H9 (cell line): ENCODE data around the gene SSTR5. TPM values are rescaled to one million over a fixed set of nuclear protein-coding genes. Genes with fewer than 3 reads are reported as not detected.

ENCODE experiments used
- DNase-seq: peaks from one replicate; pipeline ENCODE4 v3.0.0-alpha.2; 2017
- H2AFZ ChIP-seq: one replicate; pipeline ENCODE4 v1.6.1; 2013; ENCODE audit warnings: mild to moderate bottlenecking, low read length, control low read depth, moderate library complexity
- H2AK5ac ChIP-seq: 2 replicates; pipeline ENCODE4 v1.6.1; 2013; ENCODE audit warnings: low read length, control low read depth, mixed read lengths; ENCODE audit not compliant: insufficient read length
- H2BK120ac ChIP-seq: one replicate; pipeline ENCODE4 v1.6.1; 2013; ENCODE audit warnings: low read depth, mild to moderate bottlenecking, low read length, control low read depth, inconsistent platforms; ENCODE audit not compliant: poor library complexity, severe bottlenecking
- H2BK12ac ChIP-seq: 2 replicates; pipeline ENCODE4 v1.6.1; 2013; ENCODE audit warnings: low read length, control low read depth, mixed read lengths, low read depth; ENCODE audit not compliant: insufficient read length
- H2BK15ac ChIP-seq: 2 replicates; pipeline ENCODE4 v1.6.1; 2013; ENCODE audit warnings: low read depth, low read length, control low read depth
- H2BK20ac ChIP-seq: one replicate; pipeline ENCODE4 v1.6.1; 2013; ENCODE audit warnings: low read depth, mild to moderate bottlenecking, low read length, control low read depth, inconsistent platforms; ENCODE audit not compliant: poor library complexity, severe bottlenecking
- H2BK5ac ChIP-seq: 2 replicates; pipeline ENCODE4 v1.6.1; 2013; ENCODE audit warnings: low read length, control low read depth, mixed read lengths; ENCODE audit not compliant: insufficient read length
- H3K14ac ChIP-seq: 2 replicates; pipeline ENCODE4 v1.6.1; 2013; ENCODE audit warnings: low read length, control low read depth; ENCODE audit not compliant: insufficient read depth
- H3K18ac ChIP-seq: 2 replicates; pipeline ENCODE4 v1.6.1; 2013; ENCODE audit warnings: low read depth, mild to moderate bottlenecking, mixed read lengths, low read length, control low read depth; ENCODE audit not compliant: insufficient read length
- H3K23ac ChIP-seq: 2 replicates; pipeline ENCODE4 v1.6.1; 2013; ENCODE audit warnings: low read length, control low read depth, mixed read lengths, low read depth; ENCODE audit not compliant: insufficient read length
- H3K23me2 ChIP-seq: 2 replicates; pipeline ENCODE4 v1.6.1; 2013; ENCODE audit warnings: low read depth, mild to moderate bottlenecking, mixed read lengths, low read length, control low read depth; ENCODE audit not compliant: insufficient read length, poor library complexity, severe bottlenecking
- H3K27ac ChIP-seq: 2 replicates; pipeline ENCODE4 v1.5.1; 2013; ENCODE audit warnings: low read length, control low read depth, mixed read lengths, low read depth; ENCODE audit not compliant: insufficient read length
- H3K27me3 ChIP-seq: 2 replicates; pipeline ENCODE4 v1.6.1; 2013; ENCODE audit warnings: low read length, control low read depth, inconsistent platforms; ENCODE audit not compliant: insufficient read depth
- H3K4ac ChIP-seq: 2 replicates; pipeline ENCODE4 v1.6.1; 2013; ENCODE audit warnings: low read depth, mild to moderate bottlenecking, control low read depth, inconsistent platforms, low read length, moderate library complexity
- H3K4me1 ChIP-seq: 2 replicates; pipeline ENCODE4 v1.6.1; 2013; ENCODE audit warnings: low read length, control low read depth, inconsistent platforms; ENCODE audit not compliant: insufficient read depth
- H3K4me2 ChIP-seq: 2 replicates; pipeline ENCODE4 v1.6.1; 2013; ENCODE audit warnings: low read length, control low read depth, mixed read lengths; ENCODE audit not compliant: insufficient read length, insufficient read depth
- H3K56ac ChIP-seq: 2 replicates; pipeline ENCODE4 v1.6.1; 2013; ENCODE audit warnings: low read depth, mild to moderate bottlenecking, mixed read lengths, low read length, control low read depth; ENCODE audit not compliant: insufficient read length
- H3K79me1 ChIP-seq: 2 replicates; pipeline ENCODE4 v1.6.1; 2013; ENCODE audit warnings: low read depth, mild to moderate bottlenecking, moderate library complexity, low read length, control low read depth, inconsistent platforms; ENCODE audit not compliant: insufficient read depth, poor library complexity, severe bottlenecking
- H3K79me2 ChIP-seq: 2 replicates; pipeline ENCODE4 v1.6.1; 2013; ENCODE audit warnings: low read length, control low read depth, inconsistent platforms; ENCODE audit not compliant: insufficient read depth
- H3K9ac ChIP-seq: 2 replicates; pipeline ENCODE4 v1.6.1; 2013; ENCODE audit warnings: low read length, control low read depth, mixed read lengths; ENCODE audit not compliant: insufficient read length; ENCODE audit errors: extremely low read depth
- H3K9me3 ChIP-seq: one replicate; pipeline ENCODE4 v1.6.1; 2013; ENCODE audit warnings: low read depth, low read length, inconsistent platforms; ENCODE audit not compliant: control insufficient read depth
- H3T11ph ChIP-seq: one replicate; pipeline ENCODE4 v1.6.1; 2013; ENCODE audit warnings: mild to moderate bottlenecking, low read length, control low read depth, inconsistent platforms
- H4K20me1 ChIP-seq: one replicate; pipeline ENCODE4 v1.6.1; 2013; ENCODE audit not compliant: control insufficient read depth, insufficient read length, insufficient read depth
- H4K5ac ChIP-seq: 2 replicates; pipeline ENCODE4 v1.6.1; 2013; ENCODE audit warnings: low read depth, mild to moderate bottlenecking, mixed read lengths, low read length, control low read depth; ENCODE audit not compliant: insufficient read length
- H4K8ac ChIP-seq: replicated peaks from 2 replicates; pipeline ENCODE4 v1.6.1; 2013; ENCODE audit warnings: low read length, control low read depth, mixed read lengths, low read depth; ENCODE audit not compliant: insufficient read length
- H4K91ac ChIP-seq: 2 replicates; pipeline ENCODE4 v1.6.1; 2013; ENCODE audit warnings: low read depth, mild to moderate bottlenecking, moderate library complexity, mixed read lengths, low read length, control low read depth; ENCODE audit not compliant: insufficient read length
- H3K27ac Mint-ChIP-seq, 3 experiments: 2 replicates in 2 of 3; 3 replicates in 1 of 3; pipeline ENCODE4 v1.8.0; 2020 to 2021; ENCODE audit warnings: mixed read lengths in 3 of 3, mild to moderate bottlenecking in 1 of 3, moderate library complexity in 1 of 3
- H3K27me3 Mint-ChIP-seq: 2 replicates; pipeline ENCODE4 v1.8.0; 2021; ENCODE audit warnings: low read depth, mild to moderate bottlenecking, moderate library complexity, mixed read lengths
- H3K36me3 Mint-ChIP-seq, 3 experiments: 2 replicates in 2 of 3; 3 replicates in 1 of 3; pipeline ENCODE4 v1.8.0; 2020 to 2021; ENCODE audit warnings: low read depth in 3 of 3, mixed read lengths in 3 of 3; ENCODE audit not compliant: insufficient read depth in 1 of 3
- H3K4me1 Mint-ChIP-seq, 2 experiments: 2 replicates each; pipeline ENCODE4 v1.8.0; 2020; ENCODE audit warnings: mixed read lengths in 2 of 2
- H3K4me3 Mint-ChIP-seq, 2 experiments: 2 replicates in 1 of 2; 3 replicates in 1 of 2; pipeline ENCODE4 v1.8.0; 2020 to 2021; ENCODE audit warnings: mild to moderate bottlenecking in 2 of 2, mixed read lengths in 2 of 2, moderate library complexity in 1 of 2
- H3K9me3 Mint-ChIP-seq, 2 experiments: 2 replicates in 1 of 2; 3 replicates in 1 of 2; pipeline ENCODE4 v1.8.0; 2020; ENCODE audit warnings: mild to moderate bottlenecking in 2 of 2, mixed read lengths in 2 of 2, moderate library complexity in 1 of 2
- CTCF ChIP-seq: fragments of 200-600 bp; sonication (generic); conservative IDR thresholded peaks from 3 replicates; pipeline ENCODE4 v1.8.0; 2021; ENCODE audit warnings: antibody characterized with exemption, mild to moderate bottlenecking
- WGBS: extraction: QIAGEN DNeasy Blood & Tissue Kit; methylation state at CpG from one replicate; pipeline ENCODE4 v1.1.7; 2013; ENCODE audit warnings: missing lambda C conversion rate, low lambda C conversion rate, mixed read lengths; ENCODE audit not compliant: insufficient read length; ENCODE audit errors: extremely low coverage; 5-methylcytosine and 5-hydroxymethylcytosine counted together
- total RNA-seq: library from RNA; stranded (reverse); gene quantifications from 2 replicates; pipeline ENCODE4 v1.2.1, GENCODE V29; 2021

Gene SSTR5
- total RNA-seq, 1 experiment from 2014 or later: 0.22 TPM

GRCh38 chr16:1042866-1043265, 29.7 kb upstream of the SSTR5 start:
- Histone ChIP-seq H4K5ac (no peak overlapping the region), H4K8ac (no peak overlapping the region)

More at GRCh38 chr16:1042866-1043265, 29.7 kb upstream of the SSTR5 start:
- Histone ChIP-seq H3K4me2 (no peak overlapping the region), H2BK12ac (no peak overlapping the region), H3K9ac (no peak overlapping the region), H3K56ac (no peak overlapping the region), H3K4me1 (no peaks in the 10 kb centered on the region), H3K23me2 (peaks cover 7% of the 10 kb centered on the region), H3K27ac (no peak overlapping the region), H3K79me1 (no peaks in the 10 kb centered on the region), H4K91ac (no peak overlapping the region), H4K20me1 (no peaks in the 10 kb centered on the region), H2AFZ (no peak overlapping the region), H3K27me3 (no peaks in the 10 kb centered on the region), H2BK5ac (no peak overlapping the region), H2BK20ac (no peak overlapping the region), H2BK15ac (no peak overlapping the region), H3K14ac (no peak overlapping the region), H3K23ac (no peak overlapping the region), H3K4ac (no peak overlapping the region), H3T11ph (no peak overlapping the region), H3K79me2 (no peaks in the 10 kb centered on the region), H2AK5ac (no peak overlapping the region), H3K9me3 (no peaks in the 10 kb centered on the region), H2BK120ac (no peak overlapping the region), H3K18ac (no peak overlapping the region)
- H3K4me3 Mint-ChIP-seq: no peak overlapping the region
- H3K27ac Mint-ChIP-seq: no peak overlapping the region
- H3K36me3 Mint-ChIP-seq: 0 out of 7 replicates have a peak, but pooled peaks cover 0 to 11% (median 0%) of the 10 kb centered on the region in 3 experiments
- TF ChIP-seq CTCF: no peak
- peaks cover 10 to 11% of the 10 kb centered on the region in 2 experiments; a peak in 4 of 5 replicates for H3K9me3 Mint-ChIP-seq
- no peak for DNase-seq
- peaks cover 8% of the 10 kb centered on the region for H3K27me3 Mint-ChIP-seq
- WGBS: no CpG with 5 or more reads among the region's 19 CpGs
- no peaks in the 10 kb centered on the region for H3K4me1 Mint-ChIP-seq
